ENCODE data around the gene ZNF770. TPM values are rescaled to one million over a fixed set of nuclear protein-coding genes. Genes with fewer than 3 reads are reported as not detected.

Gene ZNF770
- total and polyA plus RNA-seq, 2 of the 4 experiments (the other 2 are of a cell fraction): 9.4 to 26.5 TPM

DNA sequence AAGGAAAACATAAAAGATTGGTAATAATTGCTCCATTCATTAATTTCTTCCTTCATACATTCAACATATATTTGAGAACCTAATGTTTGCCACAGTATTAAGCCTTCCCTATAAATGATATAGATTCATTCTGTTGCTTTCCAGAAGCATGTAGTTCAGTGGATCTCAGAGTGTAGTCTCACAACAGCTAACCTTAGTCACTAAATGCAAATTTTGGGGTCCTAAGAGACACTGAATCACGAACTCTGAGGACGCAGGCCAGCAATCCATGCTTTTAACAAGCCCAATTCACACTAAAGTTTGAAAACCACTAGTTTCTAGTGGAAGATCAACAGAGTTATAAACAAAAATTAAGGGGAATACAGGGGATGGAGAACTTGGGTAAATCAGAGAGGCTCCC lies 11.3 kb downstream of the ZNF770 start:
- DNase-seq (no peak), ATAC-seq (ENCODE audit: low read depth) (no peak)
- no peak overlapping the region for H2BK5ac ChIP-seq (ENCODE audit: low read depth, low read length, poor library complexity, severe bottlenecking)
- H2BK20ac ChIP-seq (ENCODE audit: low read depth, low read length): no peak overlapping the region
- no CpG with 5 or more reads among the region's 2 CpGs for WGBS, 2 experiments (ENCODE audit: extremely low coverage in 2 of 2, insufficient read length in 1 of 2)
- H3K56ac ChIP-seq (ENCODE audit: extremely low read depth, insufficient read depth, low read length): no peak overlapping the region
- H2AK5ac ChIP-seq (ENCODE audit: low read depth, low read length): no peak overlapping the region
- H4K91ac ChIP-seq (ENCODE audit: insufficient read depth, low read depth, low read length): no peak overlapping the region
- no peak overlapping the region for H4K5ac ChIP-seq (ENCODE audit: low read depth, low read length)
- CTCF ChIA-PET: interaction anchor here (0.6 kb wide), 1 partner anchor 190 kb away, joined by 3 read pairs; no protein-coding TSS in a partner anchor
- H2BK15ac ChIP-seq (ENCODE audit: low read depth, low read length): no peak overlapping the region
- H3K36me3 ChIP-seq (ENCODE audit: control insufficient read depth, insufficient read depth, low read length): peaks cover 5% of the 10 kb centered on the region; the same call in 1 of the 2 replicates
- no peak overlapping the region for H3K14ac ChIP-seq (replicated peaks; ENCODE audit: low read depth, low read length)
- dilution Hi-C loops (cut with HindIII; ENCODE audit: low sequenced_read_pairs, unreplicated experiment) (no loop called here), intact Hi-C loops (cut with micrococcal nuclease) (no loop called here), in situ Hi-C loops (cut with MboI; ENCODE audit: low sequenced_read_pairs) (no loop called here)
- no peaks in the 10 kb centered on the region for H3K9me3 ChIP-seq (ENCODE audit: control insufficient read depth, insufficient read depth, low read length)
- no peak overlapping the region for H3K4me2 ChIP-seq (ENCODE audit: low read depth, low read length)
- BruUV-seq (replicated peaks): no TSS peak
- POLR2A ChIA-PET (ENCODE audit: unreplicated experiment): no interaction called here
- no peak overlapping the region for H3K9ac ChIP-seq (ENCODE audit: low read depth, low read length)
- H3K18ac ChIP-seq (ENCODE audit: low read depth, low read length): no peak overlapping the region
- no peaks in the 10 kb centered on the region for H3K27me3 ChIP-seq (ENCODE audit: control insufficient read depth, insufficient read depth, low read length)
- H2AK9ac ChIP-seq (replicated peaks; ENCODE audit: low read depth, low read length, poor library complexity): no peak overlapping the region
- H2BK120ac ChIP-seq (ENCODE audit: low read depth, low read length): no peak overlapping the region
- H3K4me1 ChIP-seq (ENCODE audit: control insufficient read depth, insufficient read depth, low read length): no peaks in the 10 kb centered on the region
- no peak overlapping the region for H3K4ac ChIP-seq (ENCODE audit: low read depth, low read length)
- peaks cover 2 to 8% of the 10 kb centered on the region in 2 experiments for H3K79me1 ChIP-seq (ENCODE audit: low read depth in 1 of 2, low read length in 2 of 2)
- H4K20me1 ChIP-seq (ENCODE audit: insufficient read depth, low read length): no peaks in the 10 kb centered on the region
- H3K9me1 ChIP-seq (ENCODE audit: insufficient read depth, low read length): no peaks in the 10 kb centered on the region
- no peak overlapping the region for H2AFZ ChIP-seq (replicated peaks; ENCODE audit: low read length, poor library complexity)
- H3K27ac ChIP-seq (ENCODE audit: insufficient read depth, low read length): no peak overlapping the region
- no peak overlapping the region for H3K4me3 ChIP-seq (ENCODE audit: insufficient read depth, low read depth, low read length)
- no peak for TF ChIP-seq MAZ (IDR thresholded peaks at IDR 0.05; ENCODE audit: borderline replicate concordance, low read depth, low read length)
- no peak for TF ChIP-seq BHLHE40 (IDR thresholded peaks at IDR 0.05; ENCODE audit: low read depth, low read length)
- TF ChIP-seq, protein P1, sequence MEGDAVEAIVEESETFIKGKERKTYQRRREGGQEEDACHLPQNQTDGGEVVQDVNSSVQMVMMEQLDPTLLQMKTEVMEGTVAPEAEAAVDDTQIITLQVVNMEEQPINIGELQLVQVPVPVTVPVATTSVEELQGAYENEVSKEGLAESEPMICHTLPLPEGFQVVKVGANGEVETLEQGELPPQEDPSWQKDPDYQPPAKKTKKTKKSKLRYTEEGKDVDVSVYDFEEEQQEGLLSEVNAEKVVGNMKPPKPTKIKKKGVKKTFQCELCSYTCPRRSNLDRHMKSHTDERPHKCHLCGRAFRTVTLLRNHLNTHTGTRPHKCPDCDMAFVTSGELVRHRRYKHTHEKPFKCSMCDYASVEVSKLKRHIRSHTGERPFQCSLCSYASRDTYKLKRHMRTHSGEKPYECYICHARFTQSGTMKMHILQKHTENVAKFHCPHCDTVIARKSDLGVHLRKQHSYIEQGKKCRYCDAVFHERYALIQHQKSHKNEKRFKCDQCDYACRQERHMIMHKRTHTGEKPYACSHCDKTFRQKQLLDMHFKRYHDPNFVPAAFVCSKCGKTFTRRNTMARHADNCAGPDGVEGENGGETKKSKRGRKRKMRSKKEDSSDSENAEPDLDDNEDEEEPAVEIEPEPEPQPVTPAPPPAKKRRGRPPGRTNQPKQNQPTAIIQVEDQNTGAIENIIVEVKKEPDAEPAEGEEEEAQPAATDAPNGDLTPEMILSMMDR (conservative IDR thresholded peaks at IDR 0.05; ENCODE audit: low read depth, low read length): no peak
- TF ChIP-seq MAFK (IDR thresholded peaks at IDR 0.05; ENCODE audit: low read depth, low read length): no peak
- TF ChIP-seq POLR2A (IDR thresholded peaks at IDR 0.05; ENCODE audit: low read depth, low read length): no peak
- TF ChIP-seq CEBPB (IDR thresholded peaks at IDR 0.05; ENCODE audit: low read depth, low read length): no peak
- TF ChIP-seq SMC3 (IDR thresholded peaks at IDR 0.05; ENCODE audit: low read depth, low read length): no peak
- no peak for TF ChIP-seq FOS (IDR thresholded peaks at IDR 0.05; ENCODE audit: low read depth, low read length)
- no peak for TF ChIP-seq MXI1 (IDR thresholded peaks at IDR 0.05; ENCODE audit: borderline replicate concordance, low read depth, low read length)
- TF ChIP-seq RCOR1 (IDR thresholded peaks at IDR 0.05; ENCODE audit: insufficient replicate concordance, low read length): no peak
- TF ChIP-seq NFE2L2 (IDR thresholded peaks at IDR 0.05; ENCODE audit: low read depth, low read length): no peak
- no peak for TF ChIP-seq CHD1 (IDR thresholded peaks at IDR 0.05; ENCODE audit: low read depth, low read length)
- no peak for TF ChIP-seq RAD21 (IDR thresholded peaks at IDR 0.05; ENCODE audit: low read length)
- H3K23ac ChIP-seq (ENCODE audit: low read depth, low read length): no peak overlapping the region
- H4K8ac ChIP-seq (ENCODE audit: low read depth in 2 of 2, low read length in 2 of 2): no peak overlapping the region
